ENCODE data around the gene ALDH1A2. TPM values are rescaled to one million over a fixed set of nuclear protein-coding genes. Genes with fewer than 3 reads are reported as not detected.

The ALDH1A2 gene
- total RNA-seq, 4 donors from 2014 or later: 7.5 to 16.5 (median 11.5) TPM

GRCh38 chr15:58014040-58014439, 51.5 kb downstream of the ALDH1A2 start:
- no peak for TF ChIP-seq CTCF (IDR thresholded peaks at IDR 0.05; ENCODE audit: low read depth)

GRCh38 chr15:58010983-58011382, 54.5 kb downstream of the ALDH1A2 start:
- no peak for TF ChIP-seq CTCF (IDR thresholded peaks at IDR 0.05; ENCODE audit: low read depth)

GRCh38 chr15:58003810-58004209, 61.7 kb downstream of the ALDH1A2 start:
- TF ChIP-seq CTCF (IDR thresholded peaks at IDR 0.05; ENCODE audit: low read depth): no peak

- no peak for TF ChIP-seq CTCF (IDR thresholded peaks at IDR 0.05; ENCODE audit: low read depth)
Observed at GRCh38 chr15:58002338-58003126, 63.0 kb downstream of the ALDH1A2 start.

- no peak for TF ChIP-seq CTCF (IDR thresholded peaks at IDR 0.05; ENCODE audit: low read depth)
Observed at GRCh38 chr15:57996561-57996960, 69.0 kb downstream of the ALDH1A2 start.

GRCh38 chr15:57994221-57995049, 71.1 kb downstream of the ALDH1A2 start:
- no peak for TF ChIP-seq CTCF (IDR thresholded peaks at IDR 0.05; ENCODE audit: low read depth)

Measured in subcutaneous adipose tissue (tissue), 4 donors.